HEK293 (cell line): ENCODE results near the gene LIMS4.
"Not testable (repeated sequence)": the region's sequence is repeated elsewhere in the genome, so short reads cannot be mapped to it uniquely, and the experiment has no call there.

Experiments
- KLF1 ChIP-seq: fragments of 450-650 bp; formaldehyde crosslinking; IDR thresholded peaks from 2 replicates; pipeline ENCODE4 v1.5.1; 2016; ENCODE audit warnings: missing biosample characterization, missing genetic modification characterization
- ZBTB1 ChIP-seq: fragments of 450-650 bp; formaldehyde crosslinking; IDR thresholded peaks from 2 replicates; pipeline ENCODE4 v1.5.1; 2016; ENCODE audit warnings: missing biosample characterization, missing genetic modification characterization
- ZNF16 ChIP-seq: fragments of 450-650 bp; formaldehyde crosslinking; IDR thresholded peaks from 2 replicates; pipeline ENCODE4 v1.5.1; 2016; ENCODE audit warnings: low read depth, missing biosample characterization, missing genetic modification characterization
- ZNF2 ChIP-seq: fragments of 450-650 bp; formaldehyde crosslinking; IDR thresholded peaks from 2 replicates; pipeline ENCODE4 v1.5.1; 2016; ENCODE audit warnings: missing biosample characterization, missing genetic modification characterization
- ZNF24 ChIP-seq: fragments of 450-650 bp; formaldehyde crosslinking; IDR thresholded peaks from 2 replicates; pipeline ENCODE4 v1.5.1; 2016; ENCODE audit warnings: missing biosample characterization, missing genetic modification characterization
- ZNF311 ChIP-seq: fragments of 450-650 bp; formaldehyde crosslinking; IDR thresholded peaks from 2 replicates; pipeline ENCODE4 v1.5.1; 2017; ENCODE audit warnings: missing biosample characterization, missing genetic modification characterization, borderline replicate concordance
- ZNF791 ChIP-seq: fragments of 450-650 bp; formaldehyde crosslinking; IDR thresholded peaks from 2 replicates; pipeline ENCODE4 v1.5.1; 2016; ENCODE audit warnings: missing biosample characterization, missing genetic modification characterization
- ZNF830 ChIP-seq: fragments of 450-650 bp; IDR thresholded peaks from 2 replicates; pipeline ENCODE4 v1.5.0; 2018; ENCODE audit warnings: missing biosample characterization, missing genetic modification characterization, low read depth, mild to moderate bottlenecking, moderate library complexity
- TF ChIP-seq, protein P1 (sequence below): fragments of 450-650 bp; formaldehyde crosslinking; IDR thresholded peaks from 2 replicates; pipeline ENCODE4 v1.5.1; 2016; ENCODE audit warnings: missing biosample characterization, missing genetic modification characterization
- TF ChIP-seq, protein P2 (sequence below): fragments of 450-650 bp; formaldehyde crosslinking; IDR thresholded peaks from 2 replicates; pipeline ENCODE4; 2016; ENCODE audit warnings: missing biosample characterization, missing genetic modification characterization
- TF ChIP-seq, protein P3 (sequence below): fragments of 450-650 bp; formaldehyde crosslinking; IDR thresholded peaks from 2 replicates; pipeline ENCODE4 v1.5.1; 2016; ENCODE audit warnings: missing biosample characterization, missing genetic modification characterization
- TF ChIP-seq, protein P4 (sequence below): fragments of 450-650 bp; formaldehyde crosslinking; IDR thresholded peaks from 2 replicates; pipeline ENCODE4 v1.5.1; 2017; ENCODE audit warnings: missing biosample characterization, mild to moderate bottlenecking, missing genetic modification characterization, moderate library complexity

DNA sequence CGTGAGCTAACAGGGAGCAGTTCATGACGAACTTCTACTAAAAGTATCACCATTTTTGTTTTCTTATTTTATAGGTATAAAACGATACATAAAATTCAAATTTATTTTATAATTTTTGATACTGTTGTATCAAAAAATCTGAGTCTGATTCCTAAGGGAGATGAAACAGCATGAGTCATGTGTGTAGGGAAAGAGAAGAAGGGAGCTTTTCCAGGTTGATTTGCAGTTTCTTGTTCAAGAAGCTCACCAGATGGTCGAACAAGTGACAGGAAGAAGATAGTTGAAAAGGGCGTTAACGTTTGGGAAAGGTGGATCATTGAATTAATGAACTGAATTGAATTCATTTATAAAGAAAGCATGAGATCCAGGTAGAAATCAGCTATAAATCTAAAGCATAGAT lies 23.4 kb upstream of the LIMS4 start:
- not testable (repeated sequence) for TF ChIP-seq ZBTB1 (tag by site-specific recombination); ZNF791 (tag by site-specific recombination); ZNF311 (tag by site-specific recombination); ZNF24 (tag by site-specific recombination); ZNF2; ZNF830 (tag by site-specific recombination); KLF1 (tag by site-specific recombination); ZNF16 (tag by site-specific recombination)
- TF ChIP-seq, protein P1, sequence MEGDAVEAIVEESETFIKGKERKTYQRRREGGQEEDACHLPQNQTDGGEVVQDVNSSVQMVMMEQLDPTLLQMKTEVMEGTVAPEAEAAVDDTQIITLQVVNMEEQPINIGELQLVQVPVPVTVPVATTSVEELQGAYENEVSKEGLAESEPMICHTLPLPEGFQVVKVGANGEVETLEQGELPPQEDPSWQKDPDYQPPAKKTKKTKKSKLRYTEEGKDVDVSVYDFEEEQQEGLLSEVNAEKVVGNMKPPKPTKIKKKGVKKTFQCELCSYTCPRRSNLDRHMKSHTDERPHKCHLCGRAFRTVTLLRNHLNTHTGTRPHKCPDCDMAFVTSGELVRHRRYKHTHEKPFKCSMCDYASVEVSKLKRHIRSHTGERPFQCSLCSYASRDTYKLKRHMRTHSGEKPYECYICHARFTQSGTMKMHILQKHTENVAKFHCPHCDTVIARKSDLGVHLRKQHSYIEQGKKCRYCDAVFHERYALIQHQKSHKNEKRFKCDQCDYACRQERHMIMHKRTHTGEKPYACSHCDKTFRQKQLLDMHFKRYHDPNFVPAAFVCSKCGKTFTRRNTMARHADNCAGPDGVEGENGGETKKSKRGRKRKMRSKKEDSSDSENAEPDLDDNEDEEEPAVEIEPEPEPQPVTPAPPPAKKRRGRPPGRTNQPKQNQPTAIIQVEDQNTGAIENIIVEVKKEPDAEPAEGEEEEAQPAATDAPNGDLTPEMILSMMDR: not testable (repeated sequence)
- TF ChIP-seq, protein P2, sequence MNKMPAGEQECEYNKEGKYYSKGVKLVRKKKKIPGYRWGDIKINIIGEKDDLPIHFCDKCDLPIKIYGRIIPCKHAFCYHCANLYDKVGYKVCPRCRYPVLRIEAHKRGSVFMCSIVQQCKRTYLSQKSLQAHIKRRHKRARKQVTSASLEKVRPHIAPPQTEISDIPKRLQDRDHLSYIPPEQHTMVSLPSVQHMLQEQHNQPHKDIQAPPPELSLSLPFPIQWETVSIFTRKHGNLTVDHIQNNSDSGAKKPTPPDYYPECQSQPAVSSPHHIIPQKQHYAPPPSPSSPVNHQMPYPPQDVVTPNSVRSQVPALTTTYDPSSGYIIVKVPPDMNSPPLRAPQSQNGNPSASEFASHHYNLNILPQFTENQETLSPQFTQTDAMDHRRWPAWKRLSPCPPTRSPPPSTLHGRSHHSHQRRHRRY (tag by site-specific recombination): not testable (repeated sequence)
- TF ChIP-seq, protein P3, sequence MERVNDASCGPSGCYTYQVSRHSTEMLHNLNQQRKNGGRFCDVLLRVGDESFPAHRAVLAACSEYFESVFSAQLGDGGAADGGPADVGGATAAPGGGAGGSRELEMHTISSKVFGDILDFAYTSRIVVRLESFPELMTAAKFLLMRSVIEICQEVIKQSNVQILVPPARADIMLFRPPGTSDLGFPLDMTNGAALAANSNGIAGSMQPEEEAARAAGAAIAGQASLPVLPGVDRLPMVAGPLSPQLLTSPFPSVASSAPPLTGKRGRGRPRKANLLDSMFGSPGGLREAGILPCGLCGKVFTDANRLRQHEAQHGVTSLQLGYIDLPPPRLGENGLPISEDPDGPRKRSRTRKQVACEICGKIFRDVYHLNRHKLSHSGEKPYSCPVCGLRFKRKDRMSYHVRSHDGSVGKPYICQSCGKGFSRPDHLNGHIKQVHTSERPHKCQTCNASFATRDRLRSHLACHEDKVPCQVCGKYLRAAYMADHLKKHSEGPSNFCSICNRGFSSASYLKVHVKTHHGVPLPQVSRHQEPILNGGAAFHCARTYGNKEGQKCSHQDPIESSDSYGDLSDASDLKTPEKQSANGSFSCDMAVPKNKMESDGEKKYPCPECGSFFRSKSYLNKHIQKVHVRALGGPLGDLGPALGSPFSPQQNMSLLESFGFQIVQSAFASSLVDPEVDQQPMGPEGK (tag by site-specific recombination): not testable (repeated sequence)
- TF ChIP-seq, protein P4, sequence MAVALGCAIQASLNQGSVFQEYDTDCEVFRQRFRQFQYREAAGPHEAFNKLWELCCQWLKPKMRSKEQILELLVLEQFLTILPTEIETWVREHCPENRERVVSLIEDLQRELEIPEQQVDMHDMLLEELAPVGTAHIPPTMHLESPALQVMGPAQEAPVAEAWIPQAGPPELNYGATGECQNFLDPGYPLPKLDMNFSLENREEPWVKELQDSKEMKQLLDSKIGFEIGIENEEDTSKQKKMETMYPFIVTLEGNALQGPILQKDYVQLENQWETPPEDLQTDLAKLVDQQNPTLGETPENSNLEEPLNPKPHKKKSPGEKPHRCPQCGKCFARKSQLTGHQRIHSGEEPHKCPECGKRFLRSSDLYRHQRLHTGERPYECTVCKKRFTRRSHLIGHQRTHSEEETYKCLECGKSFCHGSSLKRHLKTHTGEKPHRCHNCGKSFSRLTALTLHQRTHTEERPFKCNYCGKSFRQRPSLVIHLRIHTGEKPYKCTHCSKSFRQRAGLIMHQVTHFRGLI (tag by site-specific recombination): not testable (repeated sequence)
